ENCODE data around the gene DZIP1. TPM values are rescaled to one million over a fixed set of nuclear protein-coding genes. Genes with fewer than 3 reads are reported as not detected.
A peak's percentile ranks its signal among the peaks of the same experiment; 100 is the strongest.

DZIP1 gene
- total and polyA plus RNA-seq, 9 donors: 23.3 to 40.6 (median 30.5) TPM

GRCh38 chr13:95553581-95554385 is 90.7 kb downstream of the DZIP1 start:
- Histone ChIP-seq H3K27me3 (ENCODE audit: control insufficient read depth, insufficient read depth, low read length) (peaks cover 36% of the 10 kb centered on the region), H3K27ac (ENCODE audit: low read length) (no peak overlapping the region), H3K36me3 (ENCODE audit: control insufficient read depth, insufficient read depth, low read length) (no peaks in the 10 kb centered on the region), H3K9me3 (replicated peaks; ENCODE audit: control insufficient read depth, low read depth, low read length) (no peaks in the 10 kb centered on the region), H3K4me3 (ENCODE audit: low read length) (peak overlapping the region; percentile 27), H3K4me1 (ENCODE audit: control insufficient read depth, insufficient read depth, low read length) (peaks cover 12% of the 10 kb centered on the region)
- DNase-seq: no peak
- WGBS (ENCODE audit: insufficient coverage): 29% methylated on average over 17 of the region's 29 CpGs

DNA sequence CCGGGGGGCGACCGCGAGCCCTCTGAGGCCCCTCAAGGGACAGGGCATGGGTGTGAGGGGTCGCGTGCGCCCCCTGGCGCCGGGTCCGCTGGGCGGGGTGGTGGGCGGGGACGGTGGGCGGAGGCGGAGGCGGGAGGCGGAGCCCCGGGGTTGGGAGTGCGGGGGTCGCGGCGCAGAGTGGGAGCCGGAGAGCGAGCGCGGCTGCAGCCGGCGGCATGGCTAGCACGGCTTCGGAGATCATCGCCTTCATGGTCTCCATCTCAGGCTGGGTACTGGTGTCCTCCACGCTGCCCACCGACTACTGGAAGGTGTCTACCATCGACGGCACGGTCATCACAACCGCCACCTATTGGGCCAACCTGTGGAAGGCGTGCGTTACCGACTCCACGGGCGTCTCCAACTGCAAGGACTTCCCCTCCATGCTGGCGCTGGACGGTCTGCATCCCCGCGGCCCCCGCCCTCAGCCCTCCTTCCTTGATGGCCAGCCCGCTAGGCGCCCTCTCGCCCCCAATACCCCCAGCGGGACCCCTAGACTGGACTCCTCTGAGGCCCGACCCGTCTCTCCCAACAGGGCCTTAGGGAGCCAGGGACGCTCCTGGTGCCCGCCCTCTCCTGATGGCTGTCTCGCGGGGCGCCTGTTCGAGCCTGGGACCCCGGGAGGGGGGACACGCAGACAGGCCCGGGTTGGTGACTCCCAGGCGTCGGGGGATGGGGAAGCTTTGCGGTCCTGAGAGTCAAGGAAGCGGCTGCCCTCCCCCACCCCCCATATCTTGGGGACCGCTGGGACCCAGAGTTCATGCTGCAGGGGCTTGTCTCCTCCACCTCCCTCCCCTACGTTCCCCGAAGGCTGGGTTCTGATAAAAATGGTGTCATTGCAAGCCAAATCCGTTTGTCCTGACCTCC is 91.7 kb downstream of the DZIP1 start, which contains the start of gene CLDN10:
Gene CLDN10, plus strand, starts transcription at position 182 of the 903 bp plus-strand sequence. Its CDS starts 34 bp downstream, at position 216.
- peak; percentile 26 for DNase-seq

DNA sequence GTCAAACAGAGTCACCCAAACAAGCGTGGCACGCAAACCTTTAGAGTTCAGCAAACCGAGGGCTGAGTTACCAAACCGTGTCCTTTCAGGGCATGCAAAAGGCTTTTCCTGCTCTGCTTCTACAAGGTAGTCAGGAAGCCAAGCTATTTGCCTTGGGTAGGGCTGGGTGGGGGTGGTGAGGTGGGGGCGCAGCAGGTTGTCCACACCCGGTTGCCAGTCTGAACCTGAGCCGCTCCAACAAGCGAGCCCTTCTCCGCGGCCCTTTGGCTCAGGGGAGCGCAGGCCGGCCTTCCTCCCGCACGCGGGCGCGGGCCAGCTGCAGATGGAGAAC is 92.3 kb downstream of the DZIP1 start:
- H3K36me3 ChIP-seq (ENCODE audit: control insufficient read depth, insufficient read depth, low read length): no peaks in the 10 kb centered on the region
- H3K27ac ChIP-seq (ENCODE audit: low read length): no peak overlapping the region
- DNase-seq: no peak
- H3K9me3 ChIP-seq (replicated peaks; ENCODE audit: control insufficient read depth, low read depth, low read length): no peaks in the 10 kb centered on the region
- peaks cover 12% of the 10 kb centered on the region for H3K4me1 ChIP-seq (ENCODE audit: control insufficient read depth, insufficient read depth, low read length)
- WGBS (ENCODE audit: insufficient coverage): 15% methylated on average over 13 of the region's 17 CpGs
- peaks cover 36% of the 10 kb centered on the region for H3K27me3 ChIP-seq (ENCODE audit: control insufficient read depth, insufficient read depth, low read length)
- no peak overlapping the region for H3K4me3 ChIP-seq (ENCODE audit: low read length)

More for the DNA sequence above, 91.7 kb downstream of the DZIP1 start, which contains the start of gene CLDN10:
- H3K36me3 ChIP-seq (ENCODE audit: control insufficient read depth, insufficient read depth, low read length): no peaks in the 10 kb centered on the region
- no peaks in the 10 kb centered on the region for H3K9me3 ChIP-seq (replicated peaks; ENCODE audit: control insufficient read depth, low read depth, low read length)
- peak within 1 kb of the TSS; percentile 27 for H3K4me3 ChIP-seq (ENCODE audit: low read length)
- peaks cover 12% of the 10 kb centered on the region for H3K4me1 ChIP-seq (ENCODE audit: control insufficient read depth, insufficient read depth, low read length)
- WGBS (ENCODE audit: insufficient coverage): under 1% methylated on average over 43 of the region's 70 CpGs
- H3K27me3 ChIP-seq (ENCODE audit: control insufficient read depth, insufficient read depth, low read length): peaks cover 36% of the 10 kb centered on the region
- no peak within 1 kb of the TSS for H3K27ac ChIP-seq (ENCODE audit: low read length)

DNA sequence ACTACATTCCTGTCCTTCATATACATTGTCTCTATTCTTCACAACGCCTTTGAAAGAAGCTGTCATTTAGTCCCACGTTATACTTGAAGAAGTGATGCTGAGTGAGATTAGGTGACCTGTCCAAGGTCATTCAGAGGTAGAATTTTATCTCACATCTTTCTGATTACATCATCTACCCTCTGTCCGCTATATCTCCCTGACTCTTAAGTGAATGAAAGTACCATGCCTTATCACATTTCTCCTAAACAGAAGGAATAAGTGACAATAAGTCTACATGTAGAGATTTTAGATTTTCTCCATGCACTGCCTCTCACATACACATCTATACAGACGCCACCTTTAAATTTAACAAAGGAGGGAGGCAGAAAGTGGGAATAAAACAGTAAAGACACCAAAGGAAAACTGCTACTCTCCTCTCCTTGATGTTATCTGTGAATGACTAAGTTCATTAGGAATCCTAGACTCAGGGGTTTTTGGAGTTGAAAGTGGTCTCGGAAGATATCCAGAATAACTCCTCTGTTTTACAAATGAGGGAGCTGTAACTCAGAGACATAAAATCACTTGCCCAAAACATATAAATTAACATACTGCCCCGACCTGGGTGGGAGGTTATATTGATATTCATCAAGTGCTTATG is 96.9 kb downstream of the DZIP1 start:
- H3K27me3 ChIP-seq (ENCODE audit: control insufficient read depth, insufficient read depth, low read length): peaks cover 19% of the 10 kb centered on the region

DNA sequence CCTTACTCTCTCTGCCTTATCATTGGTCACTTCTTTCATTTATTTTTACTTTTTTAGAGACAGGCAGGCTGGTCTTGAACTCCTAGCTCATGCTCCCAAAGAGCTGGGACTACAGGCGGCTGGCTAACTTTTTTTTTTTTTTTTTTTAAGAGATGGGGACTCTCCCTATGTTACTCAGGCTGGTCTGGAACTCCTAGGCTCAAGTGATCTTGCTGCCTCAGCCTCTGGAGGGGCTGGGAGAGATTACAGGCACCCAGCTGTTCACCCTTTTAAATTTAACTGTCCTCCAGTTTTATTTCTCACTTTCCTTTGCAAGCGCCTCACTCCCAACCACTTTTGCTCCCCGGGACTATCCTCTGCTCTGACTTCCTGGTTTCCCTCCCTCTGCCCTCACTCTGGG is 97.6 kb downstream of the DZIP1 start:
- Histone ChIP-seq H3K36me3 (ENCODE audit: control insufficient read depth, insufficient read depth, low read length) (no peaks in the 10 kb centered on the region), H3K27me3 (ENCODE audit: control insufficient read depth, insufficient read depth, low read length) (peaks cover 13% of the 10 kb centered on the region)
- 39% methylated on average over 1 of the region's 3 CpGs for WGBS (ENCODE audit: insufficient coverage)

More for the DNA sequence above, 96.9 kb downstream of the DZIP1 start:
- H3K9me3 ChIP-seq (replicated peaks; ENCODE audit: control insufficient read depth, low read depth, low read length): no peaks in the 10 kb centered on the region
- WGBS (ENCODE audit: insufficient coverage): no CpG with 5 or more reads among the region's 6 CpGs
- no peaks in the 10 kb centered on the region for H3K36me3 ChIP-seq (ENCODE audit: control insufficient read depth, insufficient read depth, low read length)
- peaks cover under 1% of the 10 kb centered on the region for H3K4me1 ChIP-seq (ENCODE audit: control insufficient read depth, insufficient read depth, low read length)
- no peak overlapping the region for H3K4me3 ChIP-seq (ENCODE audit: low read length)
- H3K27ac ChIP-seq (ENCODE audit: low read length): no peak overlapping the region
- no peak for DNase-seq

GRCh38 chr13:95544293-95544692 is 100.2 kb downstream of the DZIP1 start:
- WGBS (ENCODE audit: insufficient coverage): no CpG with 5 or more reads among the region's 2 CpGs
- H3K27me3 ChIP-seq (ENCODE audit: control insufficient read depth, insufficient read depth, low read length): peaks cover 2% of the 10 kb centered on the region

More for the DNA sequence above, 97.6 kb downstream of the DZIP1 start:
- no peak overlapping the region for H3K27ac ChIP-seq (ENCODE audit: low read length)
- H3K4me3 ChIP-seq (ENCODE audit: low read length): no peak overlapping the region
- no peak for DNase-seq
- H3K9me3 ChIP-seq (replicated peaks; ENCODE audit: control insufficient read depth, low read depth, low read length): no peaks in the 10 kb centered on the region
- H3K4me1 ChIP-seq (ENCODE audit: control insufficient read depth, insufficient read depth, low read length): peaks cover 2% of the 10 kb centered on the region

DNA sequence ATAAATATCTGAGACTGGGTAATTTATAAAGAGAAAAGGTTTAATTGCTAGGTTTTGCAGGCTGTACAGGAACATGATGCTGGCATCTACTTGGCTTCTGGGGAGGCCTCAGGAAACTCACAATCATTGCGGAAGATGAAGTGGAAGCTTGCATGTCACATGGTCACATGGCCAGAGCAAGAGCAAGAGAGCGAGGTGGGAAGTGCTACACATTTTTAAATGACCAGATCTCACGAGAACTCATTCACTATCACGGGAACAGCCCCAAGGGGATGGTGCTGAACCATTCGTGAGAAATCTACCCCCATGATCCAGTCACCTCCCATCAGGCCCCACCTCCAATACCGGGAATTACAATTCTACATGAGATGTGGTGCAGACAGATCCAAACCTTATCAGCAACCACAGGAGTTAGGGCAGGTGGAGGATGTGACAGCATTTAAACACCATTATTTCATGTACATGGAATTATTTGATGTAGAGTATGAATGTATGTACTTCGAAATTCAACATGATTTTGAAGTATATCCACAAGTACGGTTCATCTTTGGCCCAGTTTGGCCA is 102.5 kb downstream of the DZIP1 start:
- H3K27ac ChIP-seq (ENCODE audit: low read length): no peak overlapping the region
- no peak overlapping the region for H3K4me3 ChIP-seq (ENCODE audit: low read length)
- H3K4me1 ChIP-seq (ENCODE audit: control insufficient read depth, insufficient read depth, low read length): peaks cover 12% of the 10 kb centered on the region
- no peaks in the 10 kb centered on the region for H3K9me3 ChIP-seq (replicated peaks; ENCODE audit: control insufficient read depth, low read depth, low read length)
- DNase-seq: no peak
- H3K27me3 ChIP-seq (ENCODE audit: control insufficient read depth, insufficient read depth, low read length): peaks cover under 1% of the 10 kb centered on the region
- WGBS (ENCODE audit: insufficient coverage): 84% methylated on average over 5 of the region's 8 CpGs
- no peaks in the 10 kb centered on the region for H3K36me3 ChIP-seq (ENCODE audit: control insufficient read depth, insufficient read depth, low read length)

More at GRCh38 chr13:95544293-95544692, 100.2 kb downstream of the DZIP1 start:
- H3K27ac ChIP-seq (ENCODE audit: low read length): no peak overlapping the region
- no peak for DNase-seq
- H3K36me3 ChIP-seq (ENCODE audit: control insufficient read depth, insufficient read depth, low read length): no peaks in the 10 kb centered on the region
- H3K9me3 ChIP-seq (replicated peaks; ENCODE audit: control insufficient read depth, low read depth, low read length): no peaks in the 10 kb centered on the region
- H3K4me3 ChIP-seq (ENCODE audit: low read length): no peak overlapping the region
- peaks cover 12% of the 10 kb centered on the region for H3K4me1 ChIP-seq (ENCODE audit: control insufficient read depth, insufficient read depth, low read length)

DNA sequence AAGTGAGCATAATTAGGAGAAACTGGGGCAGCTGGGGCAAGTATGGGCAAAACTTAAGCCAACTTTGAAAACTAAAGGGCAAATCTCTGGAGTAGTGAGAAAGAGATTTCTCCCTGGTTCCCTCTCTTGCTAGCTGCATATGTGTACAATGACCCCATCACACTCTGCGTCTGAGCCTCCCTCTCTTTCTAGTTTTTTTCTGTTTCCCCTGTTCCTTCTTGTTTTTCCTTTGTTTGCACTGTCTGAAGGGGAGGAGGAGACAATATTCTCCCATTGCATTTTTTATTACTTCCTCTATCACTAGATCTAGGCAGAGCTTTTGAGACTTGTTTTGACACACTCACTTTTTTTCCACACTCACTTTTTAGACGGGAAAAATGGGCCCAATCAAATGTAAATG is 103.2 kb downstream of the DZIP1 start:
- Histone ChIP-seq H3K9me3 (replicated peaks; ENCODE audit: control insufficient read depth, low read depth, low read length) (no peaks in the 10 kb centered on the region), H3K27ac (ENCODE audit: low read length) (peak overlapping the region; percentile 43), H3K4me3 (ENCODE audit: low read length) (no peak overlapping the region), H3K27me3 (ENCODE audit: control insufficient read depth, insufficient read depth, low read length) (no peaks in the 10 kb centered on the region), H3K36me3 (ENCODE audit: control insufficient read depth, insufficient read depth, low read length) (no peaks in the 10 kb centered on the region), H3K4me1 (ENCODE audit: control insufficient read depth, insufficient read depth, low read length) (peaks cover 12% of the 10 kb centered on the region)
- no CpG with 5 or more reads among the region's 2 CpGs for WGBS (ENCODE audit: insufficient coverage)
- DNase-seq: no peak

- DNase-seq: peak; percentile 90
- H3K36me3 ChIP-seq (ENCODE audit: control insufficient read depth, insufficient read depth, low read length): no peaks in the 10 kb centered on the region
- 40% methylated on average over 1 of the region's 6 CpGs for WGBS (ENCODE audit: insufficient coverage)
- no peak overlapping the region for H3K4me3 ChIP-seq (ENCODE audit: low read length)
- H3K27me3 ChIP-seq (ENCODE audit: control insufficient read depth, insufficient read depth, low read length): no peaks in the 10 kb centered on the region
- H3K4me1 ChIP-seq (ENCODE audit: control insufficient read depth, insufficient read depth, low read length): peaks cover 12% of the 10 kb centered on the region
- H3K9me3 ChIP-seq (replicated peaks; ENCODE audit: control insufficient read depth, low read depth, low read length): no peaks in the 10 kb centered on the region
- H3K27ac ChIP-seq (ENCODE audit: low read length): peak overlapping the region; percentile 52
Observed at GRCh38 chr13:95540888-95541287, 103.6 kb downstream of the DZIP1 start.

Data from muscle of leg (tissue), 11 donors.